HG02973 (cell line): ENCODE measurements around the gene DGKB.

ENCODE experiments used
- ATAC-seq: cut with Tn5 transposase; IDR thresholded peaks from one replicate; pipeline ENCODE4 v1.9.1; 2021; ENCODE audit warnings: moderate library complexity; ENCODE audit not compliant: unreplicated experiment

The DGKB gene

DNA sequence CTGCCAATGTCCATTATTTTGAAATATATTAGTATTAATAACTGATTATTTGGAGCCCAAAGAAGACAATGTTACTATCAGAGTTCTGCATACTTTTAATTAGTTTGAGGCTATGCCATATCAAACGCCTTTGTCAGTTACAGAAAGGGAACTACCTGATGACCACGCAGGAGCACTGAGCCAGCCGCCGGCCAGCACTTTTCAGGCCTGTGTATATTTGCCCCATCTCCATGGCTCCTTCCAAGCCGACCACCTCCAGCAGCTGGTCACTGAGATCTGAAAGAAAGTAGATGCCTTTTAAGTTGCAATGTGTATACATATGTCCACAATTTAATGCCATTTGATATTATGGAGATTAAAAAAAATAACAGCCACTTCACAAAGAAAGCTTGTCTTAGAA lies 724.7 kb downstream of the DGKB start:
- no peak for ATAC-seq

DNA sequence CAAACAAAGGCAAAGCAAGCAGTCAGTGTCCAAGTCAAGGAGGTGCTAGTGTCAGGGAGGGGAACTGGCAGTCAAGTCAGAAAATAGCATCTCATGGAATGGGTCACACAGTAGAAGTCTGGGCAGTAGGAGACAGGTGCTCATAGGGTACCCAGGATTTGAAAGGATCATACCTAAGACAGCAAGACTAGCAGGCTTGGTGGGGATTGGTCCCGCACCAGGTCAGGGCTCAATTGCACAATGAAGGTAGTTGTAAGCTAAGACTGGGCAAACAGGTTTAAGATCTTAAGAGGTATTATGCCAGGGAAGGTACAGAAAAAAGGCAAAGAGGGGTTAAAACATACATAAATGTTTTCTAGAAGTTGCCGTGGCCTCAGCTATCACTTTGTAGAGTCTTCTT lies 731.7 kb downstream of the DGKB start:
- no peak for ATAC-seq

DNA sequence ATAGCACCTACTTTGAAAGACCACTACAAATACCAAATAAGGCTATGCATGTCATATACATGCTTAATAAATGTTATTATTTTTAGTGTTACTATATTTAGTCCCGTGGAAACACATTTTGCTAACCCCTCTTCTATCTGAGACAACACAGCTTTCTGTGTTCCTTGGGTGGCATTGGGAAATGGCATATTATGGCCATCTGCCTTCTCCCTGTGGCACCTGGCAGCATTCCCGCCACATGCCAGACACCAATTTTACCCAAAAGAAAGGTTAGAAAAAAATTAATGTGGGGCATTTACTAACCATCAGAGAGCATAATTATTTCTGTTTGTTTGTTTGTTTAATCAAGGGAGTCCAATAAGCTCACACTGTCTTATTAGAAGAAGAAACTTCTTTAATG lies 744.4 kb downstream of the DGKB start:
- no peak for ATAC-seq

DNA sequence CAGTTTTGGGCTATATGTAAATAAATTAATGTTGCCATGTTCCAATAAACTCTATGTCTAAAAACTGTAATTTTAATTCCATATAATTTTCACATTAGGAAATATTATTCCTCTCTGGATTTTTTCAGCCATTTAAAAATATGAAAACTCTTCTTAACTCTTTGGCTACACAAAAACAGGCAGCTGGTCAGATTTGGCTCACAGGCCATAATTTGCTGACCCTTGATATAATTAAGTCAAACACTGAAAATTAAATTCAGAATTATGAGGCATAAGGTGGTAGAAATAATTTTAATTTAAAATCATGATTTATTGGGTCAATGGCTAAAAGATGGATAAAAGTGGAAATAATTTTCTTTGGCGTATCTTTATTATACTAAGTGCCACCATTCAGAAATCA lies 746.1 kb downstream of the DGKB start:
- no peak for ATAC-seq

DNA sequence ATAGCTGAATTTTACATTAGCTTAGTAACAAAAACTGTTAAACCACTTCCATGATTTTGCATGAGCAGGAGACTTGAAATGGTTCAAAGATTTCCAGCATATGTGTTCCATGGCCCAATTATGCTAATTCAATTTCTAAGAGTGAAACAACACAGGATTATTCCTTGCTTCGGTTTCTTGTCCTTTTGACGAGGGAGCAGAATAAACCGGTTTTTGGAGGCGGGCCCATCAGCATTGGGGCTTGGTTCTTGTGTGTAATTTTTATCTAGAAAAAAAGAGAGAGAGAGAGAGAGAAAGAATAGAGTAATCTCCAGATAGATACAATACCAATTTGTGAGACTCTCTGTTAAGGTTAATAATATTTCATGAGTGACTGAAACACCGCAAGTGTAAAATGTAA lies 753.6 kb downstream of the DGKB start:
- ATAC-seq, result no peak

DNA sequence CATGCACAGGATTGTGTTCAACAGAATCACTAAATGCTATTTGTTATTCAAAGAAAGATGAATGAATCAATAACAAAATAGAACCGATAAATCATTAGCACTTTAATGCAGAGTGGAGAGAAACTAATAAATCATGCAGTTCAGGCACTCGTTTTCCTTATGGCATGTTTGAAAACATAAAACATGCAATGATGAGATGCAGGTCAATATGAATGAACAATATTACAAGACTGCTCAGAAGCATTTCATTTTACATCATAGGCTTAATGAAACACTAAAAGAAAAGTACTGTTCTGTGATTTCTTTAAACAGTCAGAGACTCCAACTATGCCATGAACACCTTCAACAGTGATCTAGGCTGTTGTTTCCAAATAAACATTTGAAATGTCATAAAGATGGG lies 755.0 kb downstream of the DGKB start:
- no peak for ATAC-seq

DNA sequence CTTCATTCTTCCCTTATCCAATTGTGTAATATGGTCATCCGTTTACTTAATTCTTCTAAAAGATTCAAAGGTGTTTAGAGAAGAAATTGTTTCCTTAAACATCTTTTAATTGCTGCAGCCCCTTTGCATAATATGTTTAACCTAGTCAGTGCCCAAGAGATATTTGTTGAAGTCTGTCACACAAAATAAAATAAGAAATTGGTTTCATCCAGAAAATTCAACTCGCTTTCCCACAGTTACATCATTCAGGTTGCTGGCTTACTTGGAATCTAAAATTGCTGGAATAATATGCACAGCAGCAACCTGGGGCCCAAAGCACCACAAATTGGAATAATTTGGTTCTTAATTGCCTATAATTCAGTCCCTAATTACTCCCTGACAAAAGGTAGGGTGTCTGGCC lies 758.0 kb downstream of the DGKB start:
- no peak for ATAC-seq

DNA sequence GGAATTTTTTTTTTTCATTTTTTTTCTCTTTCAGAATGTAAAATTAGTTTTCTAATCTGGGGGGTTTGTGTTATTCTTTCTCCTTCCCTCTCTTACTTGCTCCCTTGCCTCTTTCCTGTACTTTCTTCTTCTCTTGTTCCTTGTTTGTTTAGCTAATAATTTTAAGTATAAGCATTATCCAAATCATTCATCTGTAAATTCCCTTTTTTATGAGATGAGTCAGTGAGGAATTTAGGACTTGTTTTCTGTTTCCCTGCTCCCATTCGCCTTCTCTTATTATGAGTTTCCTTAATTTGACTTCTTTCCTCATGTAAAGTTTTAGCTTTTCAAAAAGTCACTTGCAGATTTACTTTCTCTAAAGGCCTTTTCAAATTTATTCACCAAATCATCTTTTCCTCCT lies 758.4 kb downstream of the DGKB start:
- no peak for ATAC-seq

DNA sequence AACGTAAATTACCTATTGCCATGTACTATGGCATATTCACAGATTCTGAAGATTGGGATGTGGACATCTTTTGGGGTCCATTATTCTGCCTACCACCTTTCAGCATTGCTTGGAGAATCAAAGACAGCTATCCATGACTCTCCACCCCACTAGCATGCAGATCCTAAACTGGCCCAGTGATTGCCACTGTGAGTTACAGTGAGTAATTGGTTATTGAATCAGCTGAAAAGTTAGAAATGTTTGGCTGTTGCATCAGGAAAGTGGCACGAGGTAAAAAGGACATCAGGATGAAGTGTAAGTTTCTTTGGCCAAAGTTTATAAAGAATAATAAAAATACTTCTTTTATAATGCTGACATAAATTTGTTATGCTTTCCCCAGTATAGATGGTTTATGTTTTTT lies 764.9 kb downstream of the DGKB start:
- ATAC-seq, result no peak

DNA sequence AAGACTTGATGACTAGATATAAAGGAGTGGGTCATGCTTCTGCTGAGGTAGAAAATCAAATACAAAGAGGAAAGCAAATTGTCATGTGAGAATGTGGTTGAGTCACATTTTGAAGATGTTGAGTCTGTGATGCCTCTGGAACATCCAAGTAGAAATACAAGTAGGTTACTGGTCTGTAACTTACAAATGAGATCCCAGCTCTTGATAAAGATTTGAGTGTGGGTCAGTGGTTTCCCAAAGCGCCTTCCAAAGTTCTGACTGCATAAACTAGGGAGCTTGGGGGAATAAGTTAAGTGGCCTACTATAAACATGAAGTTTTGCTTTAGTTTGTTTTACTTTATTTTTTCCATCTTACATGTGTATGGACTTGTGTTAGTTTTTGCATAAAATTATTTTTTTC lies 768.8 kb downstream of the DGKB start:
- no peak for ATAC-seq

DNA sequence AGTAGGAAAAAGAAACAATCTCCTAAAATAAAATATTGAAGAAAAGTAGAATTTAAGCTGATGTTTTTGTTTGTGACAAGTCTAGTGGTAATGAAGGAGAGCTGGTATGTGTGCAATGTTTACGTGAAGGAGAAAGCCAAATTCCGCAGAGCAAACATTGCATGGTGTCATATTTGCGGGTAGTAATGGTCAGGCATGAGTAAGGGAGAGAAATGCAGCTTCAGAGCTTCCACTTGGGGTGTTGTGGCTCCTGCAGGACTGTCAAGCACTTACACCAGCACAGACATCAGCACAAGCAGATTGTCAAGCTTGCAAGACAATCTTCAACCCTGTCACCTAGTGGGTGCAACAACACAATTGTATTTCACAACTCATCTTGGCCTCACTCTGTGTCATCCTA lies 776.6 kb downstream of the DGKB start:
- ATAC-seq, result no peak

DNA sequence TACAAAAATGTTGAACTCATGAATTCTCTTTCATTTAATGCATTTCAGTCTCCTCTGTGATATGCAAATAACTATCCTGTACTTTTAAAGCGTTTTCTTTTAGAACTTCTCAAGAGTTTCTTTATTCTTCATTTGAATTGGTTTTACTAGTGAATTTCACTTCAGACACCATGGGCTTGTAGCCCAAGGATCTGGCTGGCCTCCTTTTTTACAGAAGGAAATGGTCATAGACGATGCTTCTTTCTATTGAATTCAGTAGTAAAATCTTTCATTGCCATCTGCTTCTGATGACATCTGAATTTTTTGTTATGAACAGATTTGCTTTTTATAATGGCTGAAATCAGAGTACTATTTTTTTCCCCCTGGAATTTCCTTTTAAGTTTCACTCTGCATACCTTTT lies 777.8 kb downstream of the DGKB start:
- ATAC-seq, result no peak

DNA sequence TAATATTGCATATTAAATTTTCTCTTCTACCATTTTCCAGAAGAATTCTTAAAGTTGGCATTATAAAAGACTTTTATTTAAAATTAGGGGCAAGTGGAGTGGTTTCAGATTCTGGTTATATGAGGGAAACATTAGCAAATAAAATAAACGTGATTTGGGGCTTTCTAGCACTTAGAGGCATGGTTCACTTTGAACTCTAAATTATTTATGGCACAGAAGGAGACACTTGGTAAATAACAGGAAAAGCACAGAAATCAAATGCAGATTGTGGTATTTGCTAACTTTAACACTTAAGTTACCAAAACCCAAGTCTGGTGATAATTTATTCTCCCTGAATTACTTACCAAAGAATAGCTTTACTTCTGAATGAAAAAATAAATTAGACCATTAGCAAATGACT lies 778.6 kb downstream of the DGKB start:
- no peak for ATAC-seq

DNA sequence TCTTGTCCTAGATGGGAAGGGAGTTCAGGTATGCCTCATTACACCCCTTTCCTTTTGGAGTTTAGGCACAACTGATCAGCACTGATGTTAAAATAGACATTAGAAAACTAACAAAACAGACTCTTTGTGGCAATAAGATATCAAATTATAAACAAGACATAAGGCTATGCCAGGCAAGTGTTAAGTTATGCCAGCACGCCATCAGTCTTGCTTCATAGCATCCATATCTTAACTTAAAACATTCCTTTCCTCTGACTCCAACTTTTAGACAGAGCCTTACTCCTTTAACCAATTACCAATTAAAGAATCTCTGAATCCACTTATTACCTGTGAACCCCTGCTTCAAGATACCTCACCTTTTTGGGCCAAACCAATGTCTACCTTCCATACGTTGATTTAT lies 786.9 kb downstream of the DGKB start:
- no peak for ATAC-seq

DNA sequence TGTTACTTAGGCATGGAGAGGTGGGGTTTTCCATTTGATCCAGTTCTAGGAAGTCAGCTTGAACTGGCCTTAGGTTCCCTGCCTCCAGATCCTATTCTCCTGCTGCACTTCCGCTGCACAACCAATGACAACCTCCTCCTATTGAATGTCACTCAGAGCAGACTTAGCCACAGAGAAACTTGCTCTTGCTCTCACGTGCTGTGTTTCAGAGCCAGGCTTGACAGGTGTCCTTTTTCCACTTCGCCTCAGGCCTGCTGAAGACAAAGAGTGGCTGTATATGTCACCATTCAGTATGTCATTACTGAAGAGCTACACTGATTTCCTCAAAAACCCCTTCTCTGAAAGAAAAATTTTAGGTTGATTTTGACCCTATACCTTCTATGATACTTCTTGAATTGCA lies 797.7 kb downstream of the DGKB start:
- ATAC-seq, result no peak

DNA sequence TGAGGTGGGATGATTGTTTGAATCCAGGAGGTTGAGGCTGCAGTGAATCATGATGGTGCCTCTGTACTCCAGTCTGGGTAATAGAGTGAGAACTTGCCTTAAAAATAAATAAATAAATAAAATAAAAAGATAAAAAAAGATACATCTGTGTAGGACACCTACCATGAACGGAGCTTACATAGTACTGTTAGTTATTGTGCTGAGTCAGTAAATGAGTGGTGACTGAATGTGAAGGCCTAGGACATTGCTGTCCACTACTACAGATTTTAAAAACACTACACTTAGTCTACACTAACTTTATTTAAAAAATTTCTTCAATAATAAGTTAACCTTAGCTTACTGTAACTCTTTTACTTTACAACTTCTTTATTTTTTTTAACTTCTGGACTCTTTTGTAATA lies 806.4 kb downstream of the DGKB start:
- ATAC-seq, result no peak

DNA sequence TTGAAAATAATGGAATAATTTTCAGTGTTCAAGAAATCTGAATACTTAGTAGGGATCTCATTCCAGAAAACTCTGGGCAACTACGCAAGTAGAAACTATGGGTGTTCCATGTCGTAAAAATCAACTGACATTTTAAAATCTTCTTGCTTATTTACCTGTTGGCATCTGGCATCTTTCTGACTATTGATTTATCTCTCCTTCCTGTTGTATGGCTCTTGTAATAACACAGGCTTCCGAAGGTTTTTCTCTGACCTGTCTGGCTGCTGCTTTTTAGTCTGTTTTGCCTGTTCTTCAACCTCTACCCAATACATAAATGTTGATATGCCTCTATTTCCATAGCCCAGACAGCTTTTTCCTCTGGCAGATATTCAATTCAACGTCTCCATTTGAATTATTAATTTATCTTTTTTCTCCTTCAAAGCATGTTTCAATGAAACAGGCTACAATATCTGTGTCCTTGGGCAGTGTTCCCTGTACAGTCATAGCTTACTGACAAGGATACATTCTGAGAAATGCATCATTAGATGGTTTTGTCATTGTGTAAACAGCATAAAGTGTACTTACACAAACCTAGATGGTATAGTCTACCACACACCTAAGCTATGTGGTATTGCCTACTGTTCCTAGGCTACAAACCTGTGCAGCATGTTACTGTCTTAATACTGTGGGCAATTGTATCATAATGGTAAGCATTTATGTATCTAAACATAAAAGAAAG lies 807.2 kb downstream of the DGKB start:
- ATAC-seq, result no peak
